Ramos (cell line): ENCODE results near the gene KRT12.

Experiments
- in situ Hi-C: fragments of 300-500 bp; cut with MboI; formaldehyde crosslinking; loops from one replicate; pipeline ENCODE4 v1.14.3; 2022; ENCODE audit warnings: low sequenced_read_pairs; ENCODE audit not compliant: unreplicated experiment

KRT12 gene

GRCh38 chr17:40848583-40849235 is 18.3 kb downstream of the KRT12 start:
- in situ Hi-C loops, result loop anchor here (25.0 kb wide), 1 partner anchor 89 kb away; the partner anchor contains the start of gene KRT23

GRCh38 chr17:40846515-40847144 is 20.4 kb downstream of the KRT12 start:
- in situ Hi-C loops, result loop anchor here (25.0 kb wide), 1 partner anchor 91 kb away; the partner anchor contains the start of gene KRT23

- in situ Hi-C loops, result loop anchor here (25.0 kb wide), 1 partner anchor 93 kb away; the partner anchor contains the start of gene KRT23
Measured at GRCh38 chr17:40844671-40845107, 22.3 kb downstream of the KRT12 start.

GRCh38 chr17:40843242-40843641 is 23.8 kb downstream of the KRT12 start:
- in situ Hi-C loops, result loop anchor here (25.0 kb wide), 1 partner anchor 94 kb away; the partner anchor contains the start of gene KRT23

- in situ Hi-C loops, result loop anchor here (25.0 kb wide), 1 partner anchor 96 kb away; the partner anchor contains the start of gene KRT23
Measured at GRCh38 chr17:40841246-40841645, 25.8 kb downstream of the KRT12 start.

- in situ Hi-C loops, result loop anchor here (25.0 kb wide), 1 partner anchor 98 kb away; the partner anchor contains the start of gene KRT23
Measured at GRCh38 chr17:40839194-40839593, 27.8 kb downstream of the KRT12 start.

GRCh38 chr17:40836020-40836419 is 31.0 kb downstream of the KRT12 start:
- in situ Hi-C loops, result loop anchor here (25.0 kb wide), 1 partner anchor 101 kb away; the partner anchor contains the start of gene KRT23

- in situ Hi-C loops, result loop anchor here (25.0 kb wide), 1 partner anchor 103 kb away; the partner anchor contains the start of gene KRT23
Measured at GRCh38 chr17:40833882-40834281, 33.1 kb downstream of the KRT12 start.

- in situ Hi-C loops, result loop anchor here (25.0 kb wide), 1 partner anchor 104 kb away; the partner anchor contains the start of gene KRT23
Measured at GRCh38 chr17:40832840-40833239, 34.2 kb downstream of the KRT12 start.

GRCh38 chr17:40830085-40830776 is 36.8 kb downstream of the KRT12 start:
- in situ Hi-C loops, result loop anchor here (25.0 kb wide), 1 partner anchor 107 kb away; the partner anchor contains the start of gene KRT23

- in situ Hi-C loops, result loop anchor here (25.0 kb wide), 1 partner anchor 109 kb away; the partner anchor contains the start of gene KRT23
Measured at GRCh38 chr17:40828454-40829044, 38.5 kb downstream of the KRT12 start.

- in situ Hi-C loops, result loop anchor here (25.0 kb wide), 1 partner anchor 109 kb away; the partner anchor contains the start of gene KRT23
Measured at GRCh38 chr17:40827746-40828453, 39.1 kb downstream of the KRT12 start.

GRCh38 chr17:40825599-40825998 is 41.4 kb downstream of the KRT12 start:
- in situ Hi-C loops, result loop anchor here (25.0 kb wide), 1 partner anchor 112 kb away; the partner anchor contains the start of gene KRT23

GRCh38 chr17:40824015-40824832 is 42.8 kb downstream of the KRT12 start:
- in situ Hi-C loops, result no loop called here

GRCh38 chr17:40822132-40822812 is 44.8 kb downstream of the KRT12 start, which contains the start of gene KRT10:
KRT10 (minus strand) TSS chr17:40822614; CDS start chr17:40822585, 29 bp downstream.
- in situ Hi-C loops, result no loop called here

GRCh38 chr17:40821536-40821935 is 45.5 kb downstream of the KRT12 start:
- in situ Hi-C loops, result no loop called here

GRCh38 chr17:40820228-40820838 is 46.7 kb downstream of the KRT12 start:
- in situ Hi-C loops, result no loop called here
